Left cardiac atrium (tissue), 4 donors: ENCODE results near the gene RAMACL. TPM values are rescaled to one million over a fixed set of nuclear protein-coding genes. Genes with fewer than 3 reads are reported as not detected.

Experiments used
- ATAC-seq, 2 donors: fragments of 200-7000 bp; cut with Tn5 transposase; one replicate each; pipeline ENCODE4 v1.9.1; 2020; ENCODE audit warnings: mild to moderate bottlenecking in 2 of 2, moderate library complexity in 2 of 2
- DNase-seq: peaks from one replicate; pipeline ENCODE4 v3.0.0-alpha.2; 2020
- intact Hi-C, 2 donors: fragments of 100-400 bp; cut with DNase I; formaldehyde crosslinking; loops; one replicate each; pipeline versions ENCODE4 v1.14.1 to v1.15.1; 2022 to 2023
- total RNA-seq, 2 donors: library from RNA; stranded (reverse); fragmentation: NEBNext Ultra II Directional; extraction: Animal tissue kit (Norgen Biotek cat#: 25700); gene quantifications; one replicate each; pipeline ENCODE4 v1.2.1, GENCODE V29; 2021
- donor health status: DM: no; HTN: yes; CAD: no.
- donor health status: DM: no; HTN: yes; CAD: no; lungs with severe emphysema.
- donor health status: DM: yes; HTN: yes; CAD: no.
- donor health status: Dilated cardiomyopathy.

Gene RAMACL
- total RNA-seq, 2 donors from 2014 or later: 0.71 to 1.6 TPM

- peak in 1 of 2 donors; percentile 19 for ATAC-seq
- intact Hi-C loops: no loop called here
- DNase-seq: no peak
These were observed 12.7 kb upstream of the RAMACL start for GRCh38 chr6:166599205-166599604.

- intact Hi-C loops: no loop called here
- ATAC-seq: peak; percentile 89 to 95
- peak; percentile 72 for DNase-seq
These were observed 12.1 kb upstream of the RAMACL start for GRCh38 chr6:166598441-166599138.

GRCh38 chr6:166597711-166598440 lies 11.4 kb upstream of the RAMACL start:
- no peak for ATAC-seq
- intact Hi-C loops: no loop called here
- no peak for DNase-seq

GRCh38 chr6:166596776-166597507 lies 10.5 kb upstream of the RAMACL start:
- intact Hi-C loops: no loop called here
- no peak for ATAC-seq

GRCh38 chr6:166595949-166596348 lies 9.5 kb upstream of the RAMACL start:
- DNase-seq: no peak
- intact Hi-C loops: no loop called here
- ATAC-seq: no peak

More at GRCh38 chr6:166596776-166597507, 10.5 kb upstream of the RAMACL start:
- no peak for DNase-seq

- intact Hi-C loops: no loop called here
- DNase-seq (no peak), ATAC-seq (no peak)
These were observed 8.7 kb upstream of the RAMACL start for GRCh38 chr6:166595061-166595780.

GRCh38 chr6:166592821-166593220 lies 6.3 kb upstream of the RAMACL start:
- DNase-seq (no peak), ATAC-seq (no peak)
- intact Hi-C loops: no loop called here

- intact Hi-C loops: no loop called here
These were observed 5.6 kb upstream of the RAMACL start for GRCh38 chr6:166591961-166592520.

GRCh38 chr6:166591026-166591425 lies 4.5 kb upstream of the RAMACL start:
- intact Hi-C loops: no loop called here
- no peak for DNase-seq
- ATAC-seq: no peak

More at GRCh38 chr6:166591961-166592520, 5.6 kb upstream of the RAMACL start:
- ATAC-seq: no peak
- DNase-seq: no peak

- DNase-seq (no peak), ATAC-seq (no peak)
- intact Hi-C loops: no loop called here
These were observed 3.5 kb upstream of the RAMACL start for GRCh38 chr6:166589786-166590574.

- intact Hi-C loops: no loop called here
- DNase-seq: no peak
- ATAC-seq: no peak
These were observed 2.9 kb upstream of the RAMACL start for GRCh38 chr6:166589337-166589731.

GRCh38 chr6:166588691-166589336 lies 2.3 kb upstream of the RAMACL start:
- DNase-seq: no peak
- peak in 1 of 2 donors; percentile 60 for ATAC-seq
- intact Hi-C loops: no loop called here

- ATAC-seq (peak in 1 of 2 donors; percentile 9), DNase-seq (no peak)
- intact Hi-C loops: no loop called here
These were observed 1.3 kb upstream of the RAMACL start for GRCh38 chr6:166587631-166588413.

- intact Hi-C loops: no loop called here
- ATAC-seq (no peak), DNase-seq (no peak)
These were observed 1.5 kb downstream of the RAMACL start for GRCh38 chr6:166584853-166585429.

GRCh38 chr6:166584155-166584554 lies 2.3 kb downstream of the RAMACL start:
- intact Hi-C loops: no loop called here
- no peak for ATAC-seq
- DNase-seq: no peak

- no peak for DNase-seq
- no peak for ATAC-seq
- intact Hi-C loops: no loop called here
These were observed 3.1 kb downstream of the RAMACL start for GRCh38 chr6:166583230-166583965.
